Kasumi-1 (cell line): ENCODE measurements around the gene CAST.
A peak's percentile ranks its signal among the peaks of the same experiment; 100 is the strongest.
"Not testable (repeated sequence)": the region's sequence is repeated elsewhere in the genome, so short reads cannot be mapped to it uniquely, and the experiment has no call there.

Experiments used
- DNase-seq, 2 experiments: peaks; one replicate each; lab custom pipeline; 2025; lab: John Stamatoyannopoulos, UW

CAST gene

GRCh38 chr5:96781031-96781971 is 119.1 kb downstream of the CAST start:
- no peak for DNase-seq

- no peak for DNase-seq
These were observed 121.2 kb downstream of the CAST start for GRCh38 chr5:96783326-96783725.

DNA sequence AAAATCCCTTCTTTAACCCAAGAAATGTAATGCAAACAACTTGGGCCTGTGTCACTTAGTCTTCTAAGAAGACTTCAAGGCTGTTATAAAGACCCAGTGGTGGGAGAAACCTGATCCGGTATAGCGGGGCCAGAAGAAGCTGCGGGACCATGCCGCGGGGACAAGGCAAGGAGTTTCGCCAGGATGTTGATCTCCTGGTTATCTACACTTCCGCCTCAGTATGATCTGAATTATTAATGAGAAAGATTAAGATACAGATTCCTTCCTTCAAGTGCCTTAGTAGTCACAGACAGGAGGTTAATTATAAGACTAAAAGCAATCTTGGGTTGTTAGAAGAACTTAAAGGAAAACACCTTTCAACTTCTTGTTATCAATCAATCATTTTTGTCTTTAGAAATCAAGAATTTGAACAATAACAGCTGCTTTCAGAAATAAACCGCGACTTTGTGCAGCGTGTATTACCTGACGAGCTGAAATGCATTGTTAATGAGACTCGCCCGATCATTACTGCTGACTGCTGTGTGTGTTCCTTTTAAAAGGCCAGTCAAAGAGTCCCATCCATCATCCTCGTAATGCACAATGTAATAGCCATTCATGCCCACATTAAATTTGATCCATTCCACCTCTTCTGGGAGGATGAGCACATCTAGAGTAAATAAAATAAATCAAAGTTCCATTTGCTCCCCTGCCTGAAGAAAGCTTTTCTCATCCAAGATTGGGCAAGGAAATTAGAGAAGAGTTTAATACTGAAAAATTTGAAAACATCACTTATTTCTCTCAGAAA is 123.3 kb downstream of the CAST start:
- no peak for DNase-seq

DNA sequence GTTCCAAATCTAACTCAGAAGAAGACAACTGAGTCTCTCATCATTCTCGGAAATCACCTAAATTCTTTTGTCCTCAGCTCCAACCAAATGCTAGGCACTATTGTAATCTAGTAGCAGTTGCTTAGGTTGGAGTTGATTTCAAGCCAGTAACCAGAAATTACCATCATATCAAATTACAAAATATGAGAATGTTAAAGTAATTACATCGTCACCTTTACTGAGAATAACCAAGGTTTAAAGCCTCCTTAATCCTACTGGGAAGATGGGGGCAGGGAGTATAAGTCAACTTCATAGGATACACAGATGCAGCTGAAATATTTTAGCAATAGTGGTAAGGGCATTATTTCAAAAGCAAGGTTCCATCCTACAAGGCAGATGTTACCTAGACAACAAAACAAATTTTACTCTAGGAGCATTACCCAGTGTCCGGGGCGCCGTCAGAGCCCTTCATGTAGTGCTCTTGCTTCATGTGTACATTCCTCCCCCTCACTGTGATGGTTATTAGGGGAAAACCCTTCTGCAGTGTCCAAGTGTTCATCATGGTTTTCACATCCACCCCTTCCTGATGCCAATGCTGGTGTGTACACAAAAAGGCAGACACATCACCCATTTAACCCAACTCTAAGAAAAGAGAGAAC is 126.1 kb downstream of the CAST start:
- DNase-seq = no peak

DNA sequence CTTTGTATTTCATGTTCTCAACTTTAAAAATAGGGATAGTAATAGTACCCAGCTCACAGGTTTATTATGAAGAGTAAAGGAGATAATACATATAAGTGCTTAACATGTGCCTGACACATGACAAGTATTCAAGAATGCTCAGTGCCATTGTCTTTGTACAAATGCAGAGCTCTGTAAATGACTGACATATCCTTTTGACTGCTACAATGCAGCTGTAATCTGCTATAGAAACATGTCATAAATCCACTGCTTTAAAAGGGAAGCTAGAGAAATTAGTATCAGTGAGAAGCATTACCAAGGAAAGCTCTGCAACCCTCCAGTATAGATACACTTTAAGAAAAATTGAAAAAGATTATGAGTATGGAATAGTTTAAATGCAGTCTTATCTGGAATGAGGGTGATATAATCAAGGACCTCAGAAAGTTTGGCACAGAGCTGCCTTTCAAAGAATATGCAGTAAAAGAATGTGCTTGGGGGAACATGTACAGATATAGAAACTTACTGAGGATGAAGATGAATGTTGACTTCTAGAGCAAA is 127.7 kb downstream of the CAST start:
- no peak for DNase-seq

GRCh38 chr5:96790961-96791504 is 128.9 kb downstream of the CAST start:
- DNase-seq = peak; percentile 22 to 43

DNA sequence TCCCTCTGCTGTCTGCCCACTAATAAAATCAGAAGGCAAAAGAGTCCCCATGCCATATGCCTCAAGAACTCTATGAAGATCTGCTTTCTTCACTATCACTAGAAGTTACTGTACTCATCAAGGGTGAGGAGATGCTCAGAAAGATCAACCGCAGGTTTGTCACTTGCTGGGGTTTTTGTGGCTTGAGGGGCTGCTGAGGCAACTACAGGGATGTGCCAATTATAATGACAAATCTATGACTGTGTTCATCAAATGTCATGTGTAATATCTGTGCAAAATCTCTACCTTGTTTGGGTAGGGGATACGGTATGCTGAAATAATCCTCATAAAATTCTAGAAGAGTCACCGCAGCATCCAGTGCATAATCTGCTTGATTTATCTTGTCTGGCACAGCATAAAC is 132.6 kb downstream of the CAST start:
- no peak for DNase-seq

- DNase-seq = no peak
These were observed 133.4 kb downstream of the CAST start for GRCh38 chr5:96795626-96796025.

DNA sequence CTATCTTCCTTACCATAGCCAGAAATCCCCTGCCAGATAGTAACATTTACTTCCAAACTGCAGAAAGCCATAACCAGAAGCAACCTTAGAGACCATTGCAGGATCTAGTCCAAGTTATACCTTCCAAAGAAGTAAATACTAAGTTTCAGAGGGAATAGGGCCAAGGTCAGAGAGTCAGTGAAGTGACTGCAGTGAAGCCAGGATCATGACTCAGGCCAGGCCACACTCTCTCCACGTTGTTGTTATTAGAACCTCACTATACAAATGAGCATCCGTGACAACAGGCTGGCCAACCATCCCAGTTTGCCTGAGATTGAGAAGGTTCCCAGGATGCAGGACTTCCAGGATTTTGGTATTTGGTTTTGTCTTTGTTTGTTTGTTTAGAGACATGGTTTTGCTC is 134.3 kb downstream of the CAST start:
- DNase-seq = no peak

GRCh38 chr5:96801718-96802117 is 139.5 kb downstream of the CAST start:
- DNase-seq = not testable (repeated sequence)

DNA sequence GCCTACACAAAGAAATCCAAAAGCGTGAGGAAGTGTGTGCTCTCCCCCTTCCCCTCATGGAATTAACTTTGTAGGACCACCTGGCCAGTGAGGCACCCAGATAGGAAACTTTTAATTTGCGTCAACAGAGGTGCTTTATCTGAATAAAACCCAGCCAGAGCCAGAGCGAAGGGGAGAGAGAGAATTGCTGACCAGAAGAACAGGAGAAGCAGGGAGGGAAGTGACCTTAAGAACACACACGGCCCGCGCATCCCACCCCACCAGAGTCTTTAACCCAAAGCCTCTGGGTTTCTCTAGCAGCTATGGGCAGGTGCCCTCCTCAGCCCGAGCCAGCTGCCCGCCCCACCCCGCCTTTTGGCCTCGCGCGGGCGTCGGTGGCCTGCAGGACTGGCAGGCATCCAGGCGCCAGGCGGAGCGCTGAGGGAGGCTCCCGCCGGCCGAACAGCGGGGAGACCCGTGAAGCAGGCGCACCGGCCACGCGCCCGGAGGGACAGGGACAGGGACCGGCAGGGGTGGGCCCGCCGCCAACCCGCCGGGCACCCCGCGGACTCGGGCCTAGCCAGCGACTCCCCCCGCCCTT is 145.0 kb downstream of the CAST start:
- DNase-seq = peak; percentile 33 to 66

- DNase-seq = no peak
These were observed 146.3 kb downstream of the CAST start for GRCh38 chr5:96808541-96808828.

- no peak for DNase-seq
These were observed 146.8 kb downstream of the CAST start for GRCh38 chr5:96808868-96809558.

DNA sequence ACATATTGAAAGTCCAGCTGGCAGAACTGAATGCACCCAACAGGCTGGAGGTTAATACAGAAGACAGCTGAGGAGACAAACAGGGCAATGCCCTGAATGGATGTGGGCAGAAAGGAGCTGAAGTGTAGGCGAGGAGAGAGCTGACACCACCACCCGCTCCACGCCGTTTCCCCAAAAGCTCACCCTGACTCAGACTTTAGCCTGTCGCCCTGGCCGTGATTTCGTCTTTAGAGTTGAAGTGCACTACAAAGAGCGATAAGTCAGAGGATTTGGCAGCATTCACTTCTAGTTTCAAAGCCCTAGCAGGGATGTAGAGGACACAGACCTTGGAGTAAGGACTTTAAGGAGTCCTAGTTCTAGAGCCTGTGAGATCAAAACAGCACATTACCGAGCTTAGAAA is 147.7 kb downstream of the CAST start:
- no peak for DNase-seq

DNA sequence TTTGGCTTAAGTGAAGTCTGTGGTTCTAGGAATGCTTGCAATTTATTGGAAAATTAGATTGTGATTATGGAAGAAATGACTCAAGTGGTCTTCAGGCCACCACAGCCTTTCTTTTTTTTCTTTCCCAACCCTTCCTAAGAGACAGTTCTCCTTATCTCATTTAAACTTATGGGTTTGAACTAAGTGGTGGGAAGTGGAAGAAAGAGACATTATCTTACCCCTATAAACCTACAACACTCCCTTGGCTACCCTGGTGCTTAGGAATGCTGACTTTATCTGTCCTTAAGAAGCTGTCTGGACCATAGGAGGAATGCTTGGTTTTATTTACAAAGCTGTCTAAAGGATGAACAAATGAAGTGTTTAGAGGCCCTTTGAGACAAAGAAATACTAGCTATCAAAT is 150.7 kb downstream of the CAST start:
- DNase-seq = no peak

- DNase-seq = no peak
These were observed 151.9 kb downstream of the CAST start for GRCh38 chr5:96814041-96814440.

DNA sequence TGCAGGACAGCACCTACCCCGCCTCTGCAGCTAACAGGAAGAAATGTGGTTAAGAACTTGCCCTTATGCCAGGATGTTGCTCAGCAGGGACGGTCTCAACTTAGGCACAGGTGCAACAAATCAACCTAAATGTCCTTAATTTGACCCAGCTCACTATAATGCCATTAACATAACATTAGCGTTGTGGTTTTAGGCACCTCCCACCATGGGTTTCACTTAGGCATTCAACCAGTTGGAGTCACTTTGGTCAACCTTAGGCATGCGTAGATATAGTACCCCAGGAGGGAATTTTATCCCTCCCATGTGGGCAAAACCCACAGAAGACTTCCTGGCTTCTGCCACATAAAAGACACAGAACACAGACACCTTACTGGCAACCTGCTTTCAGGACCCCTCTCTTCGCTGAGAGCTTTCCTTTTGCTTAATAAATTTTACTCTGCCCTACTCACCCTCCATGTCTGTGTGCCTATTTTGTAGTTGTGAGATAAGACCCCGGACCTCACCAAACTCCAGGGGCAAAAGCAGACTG is 154.3 kb downstream of the CAST start:
- peak; percentile 29 to 39 for DNase-seq

DNA sequence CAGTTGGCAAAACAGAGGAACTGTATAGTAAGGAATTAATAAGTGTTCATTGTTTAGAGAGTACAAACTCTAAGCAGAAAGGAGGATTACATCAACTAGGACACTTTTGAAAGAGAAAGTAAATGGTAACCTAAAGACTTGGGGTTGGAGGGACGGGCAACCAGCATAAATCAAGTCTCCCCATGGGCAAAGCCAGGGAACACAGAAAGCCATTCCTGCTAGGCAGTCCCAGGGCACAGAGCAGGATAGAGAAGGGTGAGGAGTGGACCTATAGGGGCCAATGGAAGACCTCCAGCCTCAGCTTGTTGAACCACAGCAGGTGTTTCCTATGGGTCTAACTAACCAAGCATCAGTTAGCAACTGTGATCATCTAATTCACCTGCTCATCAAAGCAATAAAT is 154.8 kb downstream of the CAST start:
- DNase-seq = no peak

GRCh38 chr5:96817506-96817905 is 155.3 kb downstream of the CAST start:
- no peak for DNase-seq

DNA sequence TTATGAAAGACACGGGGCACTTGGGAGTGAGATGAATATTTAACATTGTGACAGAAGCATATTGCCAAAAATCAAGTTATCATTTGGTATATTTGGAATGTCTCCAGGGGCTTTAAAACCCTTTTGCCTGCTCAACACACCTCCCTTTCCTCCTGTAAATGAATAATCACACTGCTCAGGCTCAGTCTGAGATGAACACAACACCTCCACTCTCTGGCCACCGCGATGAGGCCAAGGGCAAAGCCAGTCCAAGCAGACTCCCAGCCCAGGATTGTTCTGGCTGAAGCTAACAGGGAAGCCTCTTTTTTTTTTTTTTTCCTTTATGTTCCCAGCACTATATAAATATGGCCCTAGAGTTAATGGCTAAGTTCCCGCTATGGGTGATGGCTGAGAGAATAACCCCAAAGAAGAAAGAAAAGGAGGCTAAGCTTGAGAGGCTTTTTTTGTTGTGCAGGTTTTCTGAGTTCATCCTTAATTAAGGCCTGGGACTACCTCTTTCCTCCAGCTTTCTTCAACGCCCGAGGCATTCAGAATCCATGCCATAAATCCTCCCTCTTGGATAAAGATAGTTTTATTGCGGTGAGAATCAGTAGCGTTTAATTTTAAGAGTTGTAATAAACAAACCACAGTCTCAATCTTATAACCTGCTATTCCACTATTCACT is 156.1 kb downstream of the CAST start:
- DNase-seq = no peak
